Right atrium auricular region (tissue), 2 donors: ENCODE results near the gene C19orf67. TPM values are rescaled to one million over a fixed set of nuclear protein-coding genes. Genes with fewer than 3 reads are reported as not detected.

ENCODE experiments used
- DNase-seq: peaks from one replicate; pipeline ENCODE4 v3.0.0-alpha.2; 2019; ENCODE audit warnings: low spot score
- H3K27ac ChIP-seq, 2 donors: fragments of 200-600 bp; sonication (generic); 1 replicate in 1 of 2; 2 replicates in 1 of 2; pipeline ENCODE4 v1.5.1; 2016 to 2019
- H3K27me3 ChIP-seq, 2 donors: fragments of 200-600 bp; sonication (generic); one replicate each; pipeline versions ENCODE4 v1.5.1 to v1.6.0; 2017 to 2019
- H3K36me3 ChIP-seq: fragments of 200-600 bp; sonication (generic); one replicate; pipeline ENCODE4 v1.5.1; 2016
- H3K4me1 ChIP-seq, 2 donors: fragments of 200-600 bp; sonication (generic); one replicate each; pipeline versions ENCODE4 v1.5.1 to v1.6.0; 2017 to 2019
- H3K4me3 ChIP-seq, 2 donors: fragments of 200-600 bp; sonication (generic); 1 replicate in 1 of 2; 2 replicates in 1 of 2; pipeline ENCODE4 v1.5.1; 2017 to 2019; ENCODE audit warnings: mild to moderate bottlenecking in 1 of 2, moderate library complexity in 1 of 2
- H3K9me3 ChIP-seq, 2 donors: fragments of 200-600 bp; sonication (generic); one replicate each; pipeline ENCODE4 v1.5.1; 2019
- total RNA-seq, 2 donors: library from RNA; depleted of rRNA; stranded (reverse); fragments of >200 nt; gene quantifications; one replicate each; pipeline ENCODE4 v1.1.0, GENCODE V29; 2016
- TF ChIP-seq, protein P1 (sequence below), 2 donors: fragments of 200-600 bp; sonication (generic); IDR thresholded peaks; one replicate each; pipeline ENCODE4 v1.5.1; 2019; ENCODE audit warnings: antibody characterized with exemption in 2 of 2

The C19orf67 gene
- total RNA-seq: not detected

DNA sequence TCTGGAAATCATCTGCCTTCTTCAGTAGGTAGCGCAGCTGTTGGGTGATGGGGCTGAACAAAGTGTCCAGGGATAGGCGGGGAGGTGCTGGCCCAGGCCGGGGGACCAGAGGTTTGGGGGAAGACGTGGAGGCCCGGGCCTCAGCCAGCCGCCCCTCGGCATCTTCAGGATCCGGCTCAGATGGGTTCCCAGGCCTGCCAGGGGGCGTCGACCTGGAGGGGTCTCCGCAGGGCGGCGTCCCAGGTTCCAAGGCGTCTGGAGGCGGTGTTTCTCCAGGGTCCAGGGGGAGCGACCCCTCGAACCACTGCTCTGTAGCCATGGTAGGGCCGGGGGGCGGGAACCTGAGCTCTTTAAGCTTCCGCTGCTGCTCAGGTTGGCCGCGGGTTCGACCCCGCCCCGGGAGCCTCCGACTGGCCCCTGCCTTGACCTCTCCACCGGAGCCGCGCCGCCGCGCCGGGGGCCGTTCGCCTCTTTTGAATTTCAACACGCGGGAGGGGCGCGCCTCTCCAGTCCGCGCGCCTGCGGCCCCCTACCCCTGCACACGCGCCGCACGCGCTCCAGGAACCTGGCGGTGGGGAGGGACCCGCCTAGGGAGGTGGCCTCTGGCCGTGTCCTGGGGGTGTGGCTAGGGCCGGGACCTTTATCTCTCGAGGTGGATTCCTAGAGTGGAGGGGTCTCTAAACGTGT lies at the start of gene C19orf67:
TSS of gene C19orf67 (minus strand) at position 475 of the 687 bp plus-strand sequence. CDS start at position 319, 156 bp downstream.
- Histone ChIP-seq H3K27me3 (no peaks in the 10 kb centered on the region), H3K9me3 (no peaks in the 10 kb centered on the region), H3K4me1 (peaks cover 0 to 22% of the 10 kb centered on the region in 2 donors), H3K27ac (no peak within 1 kb of the TSS), H3K36me3 (peaks cover 8% of the 10 kb centered on the region), H3K4me3 (no peak within 1 kb of the TSS)
- no peak for DNase-seq
- TF ChIP-seq, protein P1, sequence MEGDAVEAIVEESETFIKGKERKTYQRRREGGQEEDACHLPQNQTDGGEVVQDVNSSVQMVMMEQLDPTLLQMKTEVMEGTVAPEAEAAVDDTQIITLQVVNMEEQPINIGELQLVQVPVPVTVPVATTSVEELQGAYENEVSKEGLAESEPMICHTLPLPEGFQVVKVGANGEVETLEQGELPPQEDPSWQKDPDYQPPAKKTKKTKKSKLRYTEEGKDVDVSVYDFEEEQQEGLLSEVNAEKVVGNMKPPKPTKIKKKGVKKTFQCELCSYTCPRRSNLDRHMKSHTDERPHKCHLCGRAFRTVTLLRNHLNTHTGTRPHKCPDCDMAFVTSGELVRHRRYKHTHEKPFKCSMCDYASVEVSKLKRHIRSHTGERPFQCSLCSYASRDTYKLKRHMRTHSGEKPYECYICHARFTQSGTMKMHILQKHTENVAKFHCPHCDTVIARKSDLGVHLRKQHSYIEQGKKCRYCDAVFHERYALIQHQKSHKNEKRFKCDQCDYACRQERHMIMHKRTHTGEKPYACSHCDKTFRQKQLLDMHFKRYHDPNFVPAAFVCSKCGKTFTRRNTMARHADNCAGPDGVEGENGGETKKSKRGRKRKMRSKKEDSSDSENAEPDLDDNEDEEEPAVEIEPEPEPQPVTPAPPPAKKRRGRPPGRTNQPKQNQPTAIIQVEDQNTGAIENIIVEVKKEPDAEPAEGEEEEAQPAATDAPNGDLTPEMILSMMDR (IDR thresholded peaks at IDR 0.05): no peak

DNA sequence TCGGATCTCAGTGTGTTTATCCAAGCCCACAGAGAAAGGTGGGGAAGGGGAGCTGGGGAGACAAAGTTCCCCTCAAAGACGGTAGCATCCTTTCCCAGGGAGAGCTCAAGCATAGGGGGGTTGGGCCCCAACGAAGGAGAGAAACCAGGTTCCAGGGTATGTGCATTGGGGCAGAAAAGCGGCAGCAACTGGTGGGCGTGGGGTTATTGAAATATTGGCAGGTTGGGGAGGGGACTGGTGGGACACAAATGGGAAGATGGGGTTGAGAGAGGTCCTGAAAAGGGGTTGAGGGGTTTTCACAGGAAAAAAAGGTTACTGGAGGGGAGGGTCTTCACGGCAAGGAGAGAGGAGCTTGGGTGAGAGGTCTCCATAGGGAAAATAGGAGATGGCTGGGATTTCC lies 49.8 kb upstream of the C19orf67 start:
- no peak for DNase-seq
- Histone ChIP-seq H3K36me3 (no peaks in the 10 kb centered on the region), H3K4me3 (peak overlapping the region in 1 of 2 donors; percentile 66), H3K9me3 (no peaks in the 10 kb centered on the region), H3K27ac (no peak overlapping the region), H3K27me3 (no peaks in the 10 kb centered on the region), H3K4me1 (peaks cover 0 to 29% of the 10 kb centered on the region in 2 donors)
- TF ChIP-seq, protein P1 (IDR thresholded peaks at IDR 0.05): no peak

DNA sequence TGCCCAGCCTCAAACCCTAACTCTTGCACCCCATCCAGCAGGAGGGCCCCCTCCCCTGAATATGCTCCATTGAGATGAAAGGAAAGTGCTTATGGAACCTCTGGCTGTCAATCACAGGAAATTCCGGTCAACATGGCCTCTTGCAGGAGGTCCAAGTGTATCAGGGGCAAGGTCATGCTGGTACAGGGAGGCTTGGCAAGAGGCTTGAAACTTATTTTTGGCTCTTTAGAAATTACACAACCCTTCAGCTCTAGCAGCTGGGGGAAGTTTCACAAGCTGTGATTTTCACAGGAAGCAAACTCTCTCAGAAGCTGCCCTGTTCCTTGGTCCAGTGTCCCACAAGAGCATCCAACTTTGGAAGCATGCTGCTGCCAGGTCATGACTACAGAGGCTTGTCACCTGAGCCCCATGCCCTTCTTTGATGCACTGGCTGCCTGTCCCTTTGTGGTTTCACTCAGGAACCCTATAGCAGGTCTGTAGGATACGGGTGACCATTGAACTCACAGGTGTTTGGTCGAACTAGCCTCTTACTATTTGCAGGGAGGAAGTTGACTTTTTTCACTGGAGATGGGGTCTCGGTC lies 42.4 kb upstream of the C19orf67 start:
- no peak for DNase-seq
- no peaks in the 10 kb centered on the region for H3K9me3 ChIP-seq
- no peaks in the 10 kb centered on the region for H3K36me3 ChIP-seq
- TF ChIP-seq, protein P1 (IDR thresholded peaks at IDR 0.05): no peak
- no peak overlapping the region for H3K4me3 ChIP-seq
- peak overlapping the region; percentile 61 to 77 for H3K27ac ChIP-seq
- H3K4me1 ChIP-seq: peaks cover 0 to 20% of the 10 kb centered on the region in 2 donors
- no peaks in the 10 kb centered on the region for H3K27me3 ChIP-seq

- peak overlapping the region; percentile 61 to 77 for H3K27ac ChIP-seq
These were observed 41.6 kb upstream of the C19orf67 start for GRCh38 chr19:14127176-14127575.

DNA sequence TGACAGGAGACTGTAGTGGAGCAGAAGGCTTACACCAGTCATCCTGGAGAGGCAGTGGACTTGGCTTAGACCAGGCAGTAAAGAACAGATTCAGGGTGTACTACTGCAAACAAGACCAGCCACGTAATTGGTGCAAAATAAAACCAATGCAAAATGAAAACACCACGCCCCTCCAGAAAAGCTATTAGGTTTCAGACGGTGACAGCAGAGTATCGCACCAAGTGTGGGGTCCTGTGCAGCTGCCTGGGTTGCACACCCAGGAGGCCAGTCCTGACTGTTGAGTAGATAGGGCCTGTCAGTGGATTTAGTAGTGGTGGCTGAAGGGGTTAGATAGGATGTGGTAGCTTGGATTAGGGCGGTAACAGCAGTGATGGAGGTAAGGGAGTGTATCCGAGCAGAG lies 37.3 kb upstream of the C19orf67 start:
- TF ChIP-seq, protein P1 (IDR thresholded peaks at IDR 0.05): no peak
- H3K4me3 ChIP-seq: no peak overlapping the region
- H3K4me1 ChIP-seq: peaks cover 0 to 32% of the 10 kb centered on the region in 2 donors
- no peaks in the 10 kb centered on the region for H3K27me3 ChIP-seq
- H3K27ac ChIP-seq: no peak overlapping the region
- no peaks in the 10 kb centered on the region for H3K36me3 ChIP-seq
- H3K9me3 ChIP-seq: no peaks in the 10 kb centered on the region
- DNase-seq: no peak

More at GRCh38 chr19:14127176-14127575, 41.6 kb upstream of the C19orf67 start:
- Histone ChIP-seq H3K4me3 (no peak overlapping the region), H3K36me3 (no peaks in the 10 kb centered on the region), H3K27me3 (no peaks in the 10 kb centered on the region), H3K9me3 (no peaks in the 10 kb centered on the region), H3K4me1 (peaks cover 0 to 20% of the 10 kb centered on the region in 2 donors)
- TF ChIP-seq, protein P1 (IDR thresholded peaks at IDR 0.05): no peak
- DNase-seq: peak; percentile 69
